SU-DHL-6 (cell line): ENCODE results near the gene RGS7.

Experiments
- H2AFZ ChIP-seq: fragments of 200-600 bp; sonication (generic); 2 replicates; pipeline ENCODE4 v1.6.1; 2014; ENCODE audit warnings: low read depth, mild to moderate bottlenecking, moderate library complexity, mixed read lengths, antibody characterized with exemption, low read length; ENCODE audit not compliant: severe bottlenecking
- H3F3A ChIP-seq: fragments of 200-600 bp; shearing (Covaris generic); 2 replicates; pipeline ENCODE4 v1.6.0; 2016; ENCODE audit warnings: antibody characterized with exemption, mild to moderate bottlenecking; ENCODE audit not compliant: insufficient read depth
- H3K27ac ChIP-seq: fragments of 200-600 bp; sonication (generic); 2 replicates; pipeline ENCODE4 v1.5.1; 2016; ENCODE audit warnings: low read depth, mild to moderate bottlenecking, low read length, moderate library complexity, mixed read lengths
- H3K27me3 ChIP-seq: fragments of 200-600 bp; sonication (generic), shearing (Covaris generic); 2 replicates; pipeline ENCODE4 v1.6.0; 2014; ENCODE audit warnings: mild to moderate bottlenecking, low read length
- H3K36me3 ChIP-seq: fragments of 200-600 bp; sonication (generic); 2 replicates; pipeline ENCODE4 v1.6.1; 2014; ENCODE audit warnings: mild to moderate bottlenecking, low read length, mixed read lengths
- H3K4me2 ChIP-seq: fragments of 300-600, 200-600 bp; shearing (Covaris generic), sonication (generic); 2 replicates; pipeline ENCODE4 v1.6.0; 2014; ENCODE audit warnings: low read length, low read depth, mild to moderate bottlenecking; ENCODE audit not compliant: poor library complexity, severe bottlenecking
- H3K4me3 ChIP-seq: fragments of 200-600 bp; sonication (generic); 2 replicates; pipeline ENCODE4 v1.5.1; 2014; ENCODE audit warnings: antibody characterized with exemption, low read length, mild to moderate bottlenecking, mixed read lengths; ENCODE audit not compliant: insufficient read depth, poor library complexity, severe bottlenecking
- H3K79me2 ChIP-seq: fragments of 200-600 bp; sonication (generic); 2 replicates; pipeline ENCODE4 v1.6.1; 2014; ENCODE audit warnings: mild to moderate bottlenecking, low read length, moderate library complexity; ENCODE audit not compliant: insufficient read depth
- H3K9ac ChIP-seq: fragments of 200-600 bp; sonication (generic); 2 replicates; pipeline ENCODE4 v1.7.0; 2014; ENCODE audit warnings: mild to moderate bottlenecking, low read length
- H3K9me2 ChIP-seq: fragments of 200-600 bp; sonication (generic); replicated peaks from 2 replicates; pipeline ENCODE4 v1.6.1; 2014; ENCODE audit warnings: low read length; ENCODE audit not compliant: insufficient read depth
- H3K9me3 ChIP-seq: fragments of 200-600 bp; sonication (generic); 2 replicates; pipeline ENCODE4 v1.6.1; 2014; ENCODE audit warnings: low read length, mixed read lengths; ENCODE audit not compliant: insufficient read depth
- H4K20me1 ChIP-seq: fragments of 200-600 bp; sonication (generic); 2 replicates; pipeline ENCODE4 v1.6.1; 2014; ENCODE audit warnings: low read depth, mild to moderate bottlenecking, antibody characterized with exemption, low read length, moderate library complexity, mixed read lengths
- CTCF ChIP-seq: fragments of 200-600 bp; sonication (generic); IDR thresholded peaks from one replicate; pipeline ENCODE4 v1.5.1; 2017; ENCODE audit warnings: antibody characterized with exemption, mild to moderate bottlenecking, low read length, moderate library complexity; ENCODE audit not compliant: insufficient read depth, poor library complexity, severe bottlenecking
- EZH2phosphoT487 ChIP-seq: fragments of 200-600 bp; sonication (generic), shearing (Covaris generic); conservative IDR thresholded peaks from 2 replicates; pipeline ENCODE4 v1.6.1; 2018; ENCODE audit warnings: mild to moderate bottlenecking, antibody characterized with exemption, low read length, moderate library complexity, mixed read lengths

RGS7 gene

GRCh38 chr1:240914506-240914905 is 442.5 kb downstream of the RGS7 start:
- H4K20me1 ChIP-seq: no peaks in the 10 kb centered on the region
- no peak overlapping the region for H3K4me3 ChIP-seq
- no peak overlapping the region for H3K4me2 ChIP-seq
- H3K36me3 ChIP-seq: no peaks in the 10 kb centered on the region
- no peak overlapping the region for H3K9ac ChIP-seq
- no peaks in the 10 kb centered on the region for H3K79me2 ChIP-seq
- H3K27me3 ChIP-seq: no peaks in the 10 kb centered on the region
- TF ChIP-seq CTCF (no peak), EZH2phosphoT487 (no peak)
- H3K27ac ChIP-seq: no peak overlapping the region
- H2AFZ ChIP-seq: no peak overlapping the region
- H3K9me3 ChIP-seq: no peaks in the 10 kb centered on the region
- no peaks in the 10 kb centered on the region; the same call in 1 of the 2 replicates for H3F3A ChIP-seq
- H3K9me2 ChIP-seq: no peaks in the 10 kb centered on the region

GRCh38 chr1:240912821-240913220 is 444.2 kb downstream of the RGS7 start:
- Histone ChIP-seq H3K27me3 (no peaks in the 10 kb centered on the region), H3K36me3 (no peaks in the 10 kb centered on the region), H3K9me2 (no peaks in the 10 kb centered on the region), H3K9me3 (no peaks in the 10 kb centered on the region), H2AFZ (no peak overlapping the region), H3F3A (no peaks in the 10 kb centered on the region; the same call in 1 of the 2 replicates), H3K4me3 (no peak overlapping the region), H3K27ac (no peak overlapping the region), H3K79me2 (no peaks in the 10 kb centered on the region), H4K20me1 (no peaks in the 10 kb centered on the region), H3K9ac (no peak overlapping the region), H3K4me2 (no peak overlapping the region)
- TF ChIP-seq CTCF: no peak
- no peak for TF ChIP-seq EZH2phosphoT487

- no peaks in the 10 kb centered on the region; the same call in 1 of the 2 replicates for H3F3A ChIP-seq
- H3K79me2 ChIP-seq: no peaks in the 10 kb centered on the region
- H3K9ac ChIP-seq: no peak overlapping the region
- TF ChIP-seq CTCF (no peak), EZH2phosphoT487 (no peak)
- no peaks in the 10 kb centered on the region for H4K20me1 ChIP-seq
- no peaks in the 10 kb centered on the region for H3K9me2 ChIP-seq
- H3K9me3 ChIP-seq: no peaks in the 10 kb centered on the region
- no peaks in the 10 kb centered on the region for H3K27me3 ChIP-seq
- H3K36me3 ChIP-seq: no peaks in the 10 kb centered on the region
- no peak overlapping the region for H3K4me3 ChIP-seq
- H3K27ac ChIP-seq: no peak overlapping the region
- H2AFZ ChIP-seq: no peak overlapping the region
- H3K4me2 ChIP-seq: peak overlapping the region; percentile 39
Measured at GRCh38 chr1:240909701-240910457, 447.1 kb downstream of the RGS7 start.
